IMR-90 (cell line): ENCODE measurements around the gene LRRC1. TPM values are rescaled to one million over a fixed set of nuclear protein-coding genes. Genes with fewer than 3 reads are reported as not detected.

Source experiments
- ATAC-seq: fragments of 200-7000 bp; cut with Tn5 transposase; 2 replicates; pipeline ENCODE4 v1.9.1; 2020; ENCODE audit warnings: low read depth, mild to moderate bottlenecking, moderate library complexity
- BruUV-seq: library from RNA; stranded (reverse); fragments of 400-500 nt; replicated peaks from 2 replicates; lab custom pipeline; 2021; lab: Mats Ljungman, UMichigan
- CTCF ChIA-PET: fragments of 300-600 bp; formaldehyde crosslinking; extraction: SDS; loops from one replicate; lab custom pipeline; 2021; ENCODE audit warnings: antibody characterized with exemption; lab: Yijun Ruan, JAX
- POLR2A ChIA-PET: fragments of 300-600 bp; sonication (Branson Sonifier 250); formaldehyde crosslinking; loops from one replicate; lab custom pipeline; 2022; ENCODE audit warnings: antibody characterized with exemption; ENCODE audit not compliant: unreplicated experiment; lab: Charles Lee
- DNase-seq: peaks from one replicate; pipeline ENCODE4 v3.0.0; 2013
- H2AFZ ChIP-seq: replicated peaks from 2 replicates; pipeline ENCODE3; 2013; ENCODE audit warnings: low read length, mild to moderate bottlenecking; ENCODE audit not compliant: poor library complexity
- H2AK5ac ChIP-seq: 2 replicates; pipeline ENCODE4 v1.6.1; 2013; ENCODE audit warnings: low read depth, low read length, inconsistent platforms
- H2AK9ac ChIP-seq: replicated peaks from 2 replicates; pipeline ENCODE3; 2013; ENCODE audit warnings: mild to moderate bottlenecking, low read depth, low read length, moderate library complexity; ENCODE audit not compliant: poor library complexity
- H2BK120ac ChIP-seq: 2 replicates; pipeline ENCODE4 v1.6.1; 2013; ENCODE audit warnings: low read depth, low read length, inconsistent platforms
- H2BK15ac ChIP-seq: 3 replicates; pipeline ENCODE4 v1.6.1; 2013; ENCODE audit warnings: low read depth, low read length, inconsistent platforms
- H2BK20ac ChIP-seq: 2 replicates; pipeline ENCODE4 v1.6.1; 2013; ENCODE audit warnings: low read depth, mild to moderate bottlenecking, inconsistent platforms, low read length, moderate library complexity
- H2BK5ac ChIP-seq: 2 replicates; pipeline ENCODE4 v1.6.1; 2013; ENCODE audit warnings: mild to moderate bottlenecking, low read depth, low read length, inconsistent platforms; ENCODE audit not compliant: poor library complexity, severe bottlenecking
- H3K14ac ChIP-seq: replicated peaks from 2 replicates; pipeline ENCODE4 v1.6.1; 2013; ENCODE audit warnings: low read depth, low read length, inconsistent platforms
- H3K18ac ChIP-seq: 2 replicates; pipeline ENCODE4 v1.6.1; 2013; ENCODE audit warnings: low read depth, low read length, control low read depth
- H3K23ac ChIP-seq: 2 replicates; pipeline ENCODE4 v1.6.1; 2013; ENCODE audit warnings: low read depth, low read length, inconsistent platforms
- H3K27ac ChIP-seq: 2 replicates; pipeline ENCODE4 v1.5.1; 2013; ENCODE audit warnings: mild to moderate bottlenecking, control low read depth, low read length; ENCODE audit not compliant: insufficient read depth
- H3K27me3 ChIP-seq: 2 replicates; pipeline ENCODE4 v1.6.1; 2013; ENCODE audit warnings: low read length; ENCODE audit not compliant: control insufficient read depth, insufficient read depth
- H3K36me3 ChIP-seq: 2 replicates; pipeline ENCODE4 v1.6.1; 2013; ENCODE audit warnings: low read length, mixed read lengths; ENCODE audit not compliant: control insufficient read depth, insufficient read depth
- H3K4ac ChIP-seq: 2 replicates; pipeline ENCODE4 v1.6.1; 2013; ENCODE audit warnings: low read depth, low read length, inconsistent platforms
- H3K4me1 ChIP-seq: 2 replicates; pipeline ENCODE4 v1.6.1; 2013; ENCODE audit warnings: low read length, mixed read lengths; ENCODE audit not compliant: control insufficient read depth, insufficient read depth
- H3K4me2 ChIP-seq: 2 replicates; pipeline ENCODE4 v1.6.1; 2013; ENCODE audit warnings: low read depth, mild to moderate bottlenecking, control low read depth, low read length, moderate library complexity
- H3K4me3 ChIP-seq: 2 replicates; pipeline ENCODE4 v1.5.1; 2013; ENCODE audit warnings: low read depth, mild to moderate bottlenecking, control low read depth, low read length, moderate library complexity; ENCODE audit not compliant: insufficient read depth
- H3K56ac ChIP-seq: 2 replicates; pipeline ENCODE4 v1.6.1; 2013; ENCODE audit warnings: low read length, inconsistent platforms; ENCODE audit not compliant: insufficient read depth; ENCODE audit errors: extremely low read depth
- H3K79me1 ChIP-seq, 2 experiments: 2 replicates each; pipeline ENCODE4 v1.6.1; 2013; ENCODE audit warnings: low read length in 2 of 2, inconsistent platforms in 1 of 2, low read depth in 1 of 2
- H3K9ac ChIP-seq: 2 replicates; pipeline ENCODE4 v1.6.1; 2013; ENCODE audit warnings: low read depth, low read length, control low read depth
- H3K9me1 ChIP-seq: 2 replicates; pipeline ENCODE4 v1.6.1; 2013; ENCODE audit warnings: low read length, inconsistent platforms; ENCODE audit not compliant: insufficient read depth
- H3K9me3 ChIP-seq: 2 replicates; pipeline ENCODE4 v1.6.1; 2013; ENCODE audit warnings: low read length; ENCODE audit not compliant: control insufficient read depth, insufficient read depth
- H4K20me1 ChIP-seq: 2 replicates; pipeline ENCODE4 v1.6.1; 2013; ENCODE audit warnings: low read length, inconsistent platforms; ENCODE audit not compliant: insufficient read depth
- H4K5ac ChIP-seq: 2 replicates; pipeline ENCODE4 v1.6.1; 2013; ENCODE audit warnings: mild to moderate bottlenecking, low read depth, low read length, control low read depth
- H4K8ac ChIP-seq, 2 experiments: 2 replicates each; pipeline ENCODE4 v1.6.1; 2013; ENCODE audit warnings: low read depth in 2 of 2, low read length in 2 of 2, control low read depth in 1 of 2, inconsistent platforms in 1 of 2
- H4K91ac ChIP-seq: 2 replicates; pipeline ENCODE4 v1.6.1; 2013; ENCODE audit warnings: low read depth, low read length, inconsistent platforms; ENCODE audit not compliant: insufficient read depth
- BHLHE40 ChIP-seq: fragments of 150-350 bp; IDR thresholded peaks from 2 replicates; pipeline ENCODE4 v1.6.1; 2016; ENCODE audit warnings: mild to moderate bottlenecking, low read depth, low read length
- CEBPB ChIP-seq: IDR thresholded peaks from 2 replicates; pipeline ENCODE4 v1.6.1; 2012; ENCODE audit warnings: low read depth, low read length, improper control_type of control experiment
- CTCF ChIP-seq: conservative IDR thresholded peaks from 2 replicates; pipeline ENCODE4 v1.5.1; 2012; ENCODE audit warnings: mild to moderate bottlenecking, low read depth, low read length, improper control_type of control experiment
- ELK1 ChIP-seq: fragments of 150-350 bp; IDR thresholded peaks from 2 replicates; pipeline ENCODE4 v1.6.1; 2016; ENCODE audit warnings: low read depth, mild to moderate bottlenecking, low read length, moderate library complexity, borderline replicate concordance
- MAFK ChIP-seq: IDR thresholded peaks from 2 replicates; pipeline ENCODE4 v1.6.1; 2012; ENCODE audit warnings: low read depth, low read length, improper control_type of control experiment
- MAZ ChIP-seq: IDR thresholded peaks from 2 replicates; pipeline ENCODE4 v1.6.1; 2012; ENCODE audit warnings: low read depth, mild to moderate bottlenecking, low read length, improper control_type of control experiment, moderate library complexity, borderline replicate concordance
- MXI1 ChIP-seq: IDR thresholded peaks from 2 replicates; pipeline ENCODE4 v1.6.1; 2012; ENCODE audit warnings: low read depth, mild to moderate bottlenecking, low read length, moderate library complexity, borderline replicate concordance
- NFE2L2 ChIP-seq: fragments of 150-350 bp; IDR thresholded peaks from 2 replicates; pipeline ENCODE4 v1.6.1; 2016; ENCODE audit warnings: low read depth, mild to moderate bottlenecking, low read length
- POLR2A ChIP-seq: IDR thresholded peaks from 2 replicates; pipeline ENCODE4 v1.6.1; 2012; ENCODE audit warnings: mild to moderate bottlenecking, low read depth, low read length
- RFX5 ChIP-seq: IDR thresholded peaks from 2 replicates; pipeline ENCODE4 v1.8.0; 2012; ENCODE audit warnings: low read depth, mild to moderate bottlenecking, low read length, moderate library complexity
- WGBS, 2 experiments: methylation state at CpG; one replicate each; pipeline versions ENCODE4 v1.1.5 to v1.1.7; 2013; ENCODE audit warnings: missing lambda C conversion rate in 2 of 2; ENCODE audit not compliant: insufficient read length in 1 of 2; ENCODE audit errors: extremely low coverage in 2 of 2; 5-methylcytosine and 5-hydroxymethylcytosine counted together
- dilution Hi-C: fragments of 300-500 bp; cut with HindIII; formaldehyde crosslinking; loops from one replicate; pipeline ENCODE4 v1.14.3; 2018; ENCODE audit warnings: low sequenced_read_pairs; ENCODE audit not compliant: unreplicated experiment
- in situ Hi-C: fragments of 300-500 bp; cut with MboI; formaldehyde crosslinking; loops from 3 replicates; pipeline ENCODE4 v1.14.3; 2019; ENCODE audit warnings: low sequenced_read_pairs, inconsistent platforms, mixed read lengths
- intact Hi-C: fragments of 100-400 bp; cut with micrococcal nuclease; formaldehyde crosslinking; loops from 2 replicates; pipeline ENCODE4 v1.10.0; 2022
- polyA plus RNA-seq, 3 experiments: library from polyadenylated mRNA; depleted of rRNA; stranded (reverse); fragments of >200 nt; gene quantifications; 2 replicates each; pipeline ENCODE4 v1.2.3, GENCODE V29; 2012; ENCODE audit warnings: low replicate concordance in 1 of 3
- total RNA-seq: library from RNA; depleted of rRNA; stranded (reverse); fragments of >200 nt; gene quantifications from 2 replicates; pipeline ENCODE4 v1.2.3, GENCODE V29; 2012

The LRRC1 gene
- total and polyA plus RNA-seq, 2 of the 4 experiments (the other 2 are of a cell fraction): 5.1 to 6.1 TPM

GRCh38 chr6:53840027-53840426 is 45.2 kb downstream of the LRRC1 start:
- ATAC-seq (no peak), DNase-seq (no peak)
- Histone ChIP-seq H4K91ac (no peak overlapping the region), H3K9ac (no peak overlapping the region), H2BK20ac (no peak overlapping the region), H3K9me1 (no peaks in the 10 kb centered on the region), H2AFZ (no peak overlapping the region), H3K14ac (no peak overlapping the region), H3K18ac (no peak overlapping the region), H4K5ac (no peak overlapping the region), H3K23ac (no peak overlapping the region), H4K20me1 (no peaks in the 10 kb centered on the region), H3K79me1 (peaks cover 15 to 19% of the 10 kb centered on the region in 2 experiments), H2BK5ac (no peak overlapping the region), H3K4me2 (no peak overlapping the region), H3K4ac (no peak overlapping the region), H3K36me3 (no peaks in the 10 kb centered on the region), H2AK5ac (no peak overlapping the region), H3K27me3 (no peaks in the 10 kb centered on the region), H2AK9ac (no peak overlapping the region), H4K8ac (no peak overlapping the region), H3K56ac (no peak overlapping the region), H3K27ac (no peak overlapping the region), H2BK15ac (no peak overlapping the region), H3K4me3 (no peak overlapping the region), H3K9me3 (no peaks in the 10 kb centered on the region), H3K4me1 (no peaks in the 10 kb centered on the region), H2BK120ac (no peak overlapping the region)
- in situ Hi-C loops (no loop called here), dilution Hi-C loops (no loop called here), intact Hi-C loops (no loop called here)
- no CpG with 5 or more reads among the region's 1 CpG for WGBS, 2 experiments
- no peak for TF ChIP-seq CEBPB
- no peak for TF ChIP-seq MAZ
- TF ChIP-seq CTCF: no peak
- TF ChIP-seq ELK1: no peak
- TF ChIP-seq BHLHE40: no peak
- TF ChIP-seq NFE2L2: no peak
- TF ChIP-seq POLR2A: no peak
- no peak for TF ChIP-seq MAFK
- no peak for TF ChIP-seq MXI1
- no peak for TF ChIP-seq RFX5
- ChIA-PET CTCF (no interaction called here), POLR2A (no interaction called here)
- BruUV-seq: no TSS peak
